ENCODE measurements around the gene WDR74. TPM values are rescaled to one million over a fixed set of nuclear protein-coding genes. Genes with fewer than 3 reads are reported as not detected.
A peak's percentile ranks its signal among the peaks of the same experiment; 100 is the strongest.
"Not testable (repeated sequence)": the region's sequence is repeated elsewhere in the genome, so short reads cannot be mapped to it uniquely, and the experiment has no call there.

WDR74 gene
- total and polyA plus RNA-seq, 12 donors = 17.7 to 62.4 (median 23.7) TPM

- Histone ChIP-seq H3K27ac (no peak overlapping the region), H3K9me3 (no peaks in the 10 kb centered on the region), H3K36me3 (peaks cover 0 to 20% (median 16%) of the 10 kb centered on the region in 9 donors), H3K4me1 (peaks cover 0 to 9% (median 2%) of the 10 kb centered on the region in 9 donors), H3K4me3 (no peak overlapping the region), H3K27me3 (no peaks in the 10 kb centered on the region)
- intact Hi-C loops (cut with DNase I) = no loop called here
- WGBS, 2 donors = 89 to 91% methylated on average over 1 of the region's 1 CpG
- no peak for TF ChIP-seq CTCF (IDR thresholded peaks at IDR 0.05)
- no peak for ATAC-seq
- no peak for DNase-seq
Measured at GRCh38 chr11:62847767-62848314, 8.5 kb upstream of the WDR74 start.

- H3K4me3 ChIP-seq = no peak overlapping the region
- intact Hi-C loops (cut with DNase I) = no loop called here
- H3K27ac ChIP-seq = no peak overlapping the region
- DNase-seq (no peak), ATAC-seq (no peak)
- no peak for TF ChIP-seq CTCF (IDR thresholded peaks at IDR 0.05)
- no peaks in the 10 kb centered on the region for H3K9me3 ChIP-seq
- H3K4me1 ChIP-seq = peaks cover 0 to 13% (median 10%) of the 10 kb centered on the region in 9 donors
- WGBS, 2 donors = 90 to 91% methylated on average over 3 of the region's 3 CpGs
- no peaks in the 10 kb centered on the region for H3K27me3 ChIP-seq
- H3K36me3 ChIP-seq = peaks cover 0 to 3% (median 0%) of the 10 kb centered on the region in 9 donors
Measured at GRCh38 chr11:62846177-62846576, 6.8 kb upstream of the WDR74 start.

- no peaks in the 10 kb centered on the region for H3K27me3 ChIP-seq
- no peak overlapping the region for H3K4me3 ChIP-seq
- no peaks in the 10 kb centered on the region for H3K9me3 ChIP-seq
- no peak for TF ChIP-seq CTCF (IDR thresholded peaks at IDR 0.05)
- intact Hi-C loops (cut with DNase I) = loop anchor here in 2 of 10 donors (5.0 kb wide), 2 partner anchors 117 to 137 kb away; partner anchors contain the start of genes BSCL2 (in 1 of the 2), GNG3 (in 1 of the 2), HNRNPUL2 (in 1 of the 2) and TTC9C (in 1 of the 2)
- 97 to 98% methylated on average over 3 of the region's 3 CpGs for WGBS, 2 donors
- no peaks in the 10 kb centered on the region for H3K36me3 ChIP-seq
- H3K27ac ChIP-seq = no peak overlapping the region
- DNase-seq = no peak
- ATAC-seq = no peak
- peaks cover 0 to 18% (median 10%) of the 10 kb centered on the region in 9 donors for H3K4me1 ChIP-seq
Measured at GRCh38 chr11:62844154-62844553, 4.8 kb upstream of the WDR74 start.

GRCh38 chr11:62843466-62843865 is 4.1 kb upstream of the WDR74 start:
- Histone ChIP-seq H3K36me3 (no peaks in the 10 kb centered on the region), H3K27me3 (no peaks in the 10 kb centered on the region), H3K4me3 (no peak overlapping the region), H3K4me1 (peaks cover 0 to 24% (median 15%) of the 10 kb centered on the region in 9 donors), H3K27ac (no peak overlapping the region), H3K9me3 (no peaks in the 10 kb centered on the region)
- no peak for DNase-seq
- intact Hi-C loops (cut with DNase I) = loop anchor here in 4 of 10 donors (1.0 to 5.0 kb wide), 4 partner anchors 11 to 136 kb away; partner anchors contain the start of genes BSCL2 (in 1 of the 4), GNG3 (in 1 of the 4), HNRNPUL2 (in 1 of the 4) and SLC3A2 (in 1 of the 4)
- WGBS, 2 donors = 97 to 98% methylated on average over 3 of the region's 3 CpGs
- TF ChIP-seq CTCF (IDR thresholded peaks at IDR 0.05) = no peak
- ATAC-seq = no peak

GRCh38 chr11:62842891-62843290 is 3.5 kb upstream of the WDR74 start:
- not testable (repeated sequence) for H3K27me3 ChIP-seq, H3K9me3 ChIP-seq, ATAC-seq, DNase-seq, H3K36me3 ChIP-seq
- Histone ChIP-seq H3K4me1 (peaks cover 0 to 30% (median 20%) of the 10 kb centered on the region in 9 donors), H3K27ac (peak overlapping the region; percentile 92 to 98 (median 97)), H3K4me3 (peak overlapping the region in 4 of 10 donors; percentile 73 to 90 (median 78))
- 85 to 89% methylated on average over 9 of the region's 9 CpGs for WGBS, 2 donors
- intact Hi-C loops (cut with DNase I) = loop anchor here in 4 of 10 donors (1.0 to 5.0 kb wide), 4 partner anchors 11 to 136 kb away; partner anchors contain the start of genes BSCL2 (in 1 of the 4), GNG3 (in 1 of the 4), HNRNPUL2 (in 1 of the 4) and SLC3A2 (in 1 of the 4)
